ENCODE data around the gene IGSF21. TPM values are rescaled to one million over a fixed set of nuclear protein-coding genes. Genes with fewer than 3 reads are reported as not detected.

The IGSF21 gene
- total and polyA plus RNA-seq, 2 of the 8 experiments (the other 6 are each of a cell fraction or from before 2014, with no cell fraction given): 22.5 to 28.5 TPM

DNA sequence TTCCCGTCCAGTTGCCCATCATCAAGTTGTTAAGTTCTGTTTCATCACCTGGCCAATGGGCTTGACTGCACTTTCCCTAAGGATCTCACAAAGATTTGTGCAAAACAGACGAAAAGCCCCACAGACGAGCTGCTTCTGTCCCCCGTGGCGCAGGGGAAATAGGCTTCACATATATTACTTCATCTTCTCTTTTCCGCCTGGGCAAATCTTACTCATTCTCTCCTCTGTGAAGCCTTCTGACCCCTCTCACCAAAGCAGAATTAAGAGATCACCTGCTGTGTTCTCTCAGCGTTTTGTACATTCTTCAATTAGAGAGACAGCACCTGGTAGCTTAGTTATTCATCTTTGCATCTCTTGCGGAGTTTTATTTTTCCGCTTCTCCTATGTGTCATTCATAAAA lies 129.8 kb downstream of the IGSF21 start:
- Histone ChIP-seq H3K4me1 (replicated peaks in 1 of 4; ENCODE audit: control insufficient read depth in 3 of 4, insufficient read depth in 4 of 4, low read length in 3 of 4) (peaks cover 6 to 23% (median 14%) of the 10 kb centered on the region in 4 experiments; a peak in 6 of 7 replicates), H2BK120ac (replicated peaks; ENCODE audit: low read depth, low read length) (no peak overlapping the region), H3K56ac (replicated peaks; ENCODE audit: insufficient read length, low read depth, low read length) (no peak overlapping the region), H2BK20ac (ENCODE audit: low read length) (no peak overlapping the region), H3K23me2 (ENCODE audit: low read depth, low read length) (0 out of 2 replicates have a peak, but pooled peaks cover 2% of the 10 kb centered on the region), H3K23ac (ENCODE audit: insufficient read length) (no peak overlapping the region), H2AFZ (ENCODE audit: low read length) (no peak overlapping the region), H3K14ac (ENCODE audit: insufficient read length) (no peak overlapping the region), H4K5ac (ENCODE audit: insufficient read length, low read depth, low read length) (no peak overlapping the region), H3K27me3 (replicated peaks in 1 of 4; ENCODE audit: control insufficient read depth in 3 of 4, extremely low read depth in 1 of 4, insufficient read depth in 3 of 4, low read length in 3 of 4) (no peaks in the 10 kb centered on the region), H4K20me1 (replicated peaks in 1 of 2; ENCODE audit: control insufficient read depth in 1 of 2, insufficient read depth in 2 of 2, low read length in 2 of 2) (no peaks in the 10 kb centered on the region), H3K36me3 (ENCODE audit: control insufficient read depth in 2 of 4, insufficient read depth in 4 of 4, low read length in 3 of 4) (no peaks in the 10 kb centered on the region), H3K18ac (ENCODE audit: extremely low read depth, low read length) (no peak overlapping the region), H3K79me1 (ENCODE audit: low read depth, low read length) (no peaks in the 10 kb centered on the region), H3K4me2 (ENCODE audit: insufficient read depth in 1 of 2, low read depth in 2 of 2, low read length in 2 of 2) (no peak overlapping the region), H4K91ac (replicated peaks; ENCODE audit: insufficient read length, low read length) (no peak overlapping the region), H3K4ac (replicated peaks; ENCODE audit: insufficient read length, low read depth, low read length) (no peak overlapping the region), H4K8ac (ENCODE audit: extremely low read depth, insufficient read depth, low read length) (no peak overlapping the region), H2BK15ac (ENCODE audit: low read length) (no peak overlapping the region), H3K79me2 (ENCODE audit: control insufficient read depth in 1 of 2, insufficient read depth in 2 of 2, low read length in 2 of 2) (no peaks in the 10 kb centered on the region), H2AK5ac (ENCODE audit: low read depth, low read length) (no peak overlapping the region), H3K9me3 (ENCODE audit: insufficient read depth in 2 of 2, low read depth in 1 of 2, low read length in 1 of 2) (no peaks in the 10 kb centered on the region), H2BK5ac (ENCODE audit: low read depth, low read length) (no peak overlapping the region), H3K9ac (replicated peaks in 1 of 4; ENCODE audit: extremely low read depth in 1 of 4, low read depth in 3 of 4, low read length in 3 of 4) (no peak overlapping the region), H2BK12ac (ENCODE audit: low read depth, low read length) (peak overlapping the region; percentile 12; the same call in 1 of the 2 replicates), H3K4me3 (ENCODE audit: extremely low read depth in 1 of 4, insufficient read depth in 2 of 4, low read depth in 3 of 4, low read length in 4 of 4) (no peak overlapping the region), H3K27ac (ENCODE audit: low read depth, low read length) (no peak overlapping the region)
- ChIA-PET CTCF (ENCODE audit: partially characterized antibody) (interaction anchor here (1.0 to 7.7 kb wide), 6 partner anchors 9 to 319 kb away, joined by 3 to 111 read pairs (median 32); no protein-coding TSS in a partner anchor), POLR2A (ENCODE audit: partially characterized antibody) (interaction anchor here (2.5 kb wide), 1 partner anchor 61 kb away, joined by 9 read pairs; no protein-coding TSS in a partner anchor)
- DNase-seq (ENCODE audit: low read depth in 1 of 2, low spot score in 2 of 2): no peak
- WGBS, 2 experiments (ENCODE audit: extremely low coverage in 1 of 2, insufficient coverage in 1 of 2, insufficient read length in 1 of 2, insufficient replicate concordance in 2 of 2, low coverage in 1 of 2, low lambda C conversion rate in 2 of 2, missing lambda C conversion rate in 1 of 2): 75% methylated on average over 9 of the region's 9 CpGs; no CpG with 5 or more reads in 1 of the 2 experiments
- no peak for FAIRE-seq
- TF ChIP-seq CTBP2 (IDR thresholded peaks at IDR 0.05; ENCODE audit: borderline replicate concordance, insufficient read depth, insufficient read length, low read length) (no peak), BACH1 (IDR thresholded peaks at IDR 0.05; ENCODE audit: low read length) (no peak), CTCF (IDR thresholded peaks at IDR 0.05; ENCODE audit: control extremely low read depth in 1 of 3, insufficient read depth in 1 of 3, low read depth in 1 of 3, low read length in 3 of 3) (no peak), RFX5 (IDR thresholded peaks at IDR 0.05; ENCODE audit: borderline replicate concordance, low read depth, low read length) (no peak), RBBP5 (IDR thresholded peaks at IDR 0.05; ENCODE audit: borderline replicate concordance, low read depth, low read length) (no peak), CREB1 (IDR thresholded peaks at IDR 0.05) (no peak), EGR1 (IDR thresholded peaks at IDR 0.05; ENCODE audit: borderline replicate concordance, low read depth, low read length) (no peak), CEBPB (IDR thresholded peaks at IDR 0.05; ENCODE audit: low read depth, low read length) (no peak), GTF2F1 (IDR thresholded peaks at IDR 0.05; ENCODE audit: borderline replicate concordance, low read depth, low read length) (no peak), BRCA1 (IDR thresholded peaks at IDR 0.05; ENCODE audit: low read depth, low read length) (no peak), EP300 (IDR thresholded peaks at IDR 0.05; ENCODE audit: borderline replicate concordance in 1 of 2, low read depth in 2 of 2, low read length in 2 of 2) (no peak), JUND (IDR thresholded peaks at IDR 0.05; ENCODE audit: low read length) (no peak)
